ENCODE measurements around the gene MAP6. TPM values are rescaled to one million over a fixed set of nuclear protein-coding genes. Genes with fewer than 3 reads are reported as not detected.
A peak's percentile ranks its signal among the peaks of the same experiment; 100 is the strongest.

The MAP6 gene
- total and polyA plus RNA-seq, 5 experiments from 2014 or later: not detected

DNA sequence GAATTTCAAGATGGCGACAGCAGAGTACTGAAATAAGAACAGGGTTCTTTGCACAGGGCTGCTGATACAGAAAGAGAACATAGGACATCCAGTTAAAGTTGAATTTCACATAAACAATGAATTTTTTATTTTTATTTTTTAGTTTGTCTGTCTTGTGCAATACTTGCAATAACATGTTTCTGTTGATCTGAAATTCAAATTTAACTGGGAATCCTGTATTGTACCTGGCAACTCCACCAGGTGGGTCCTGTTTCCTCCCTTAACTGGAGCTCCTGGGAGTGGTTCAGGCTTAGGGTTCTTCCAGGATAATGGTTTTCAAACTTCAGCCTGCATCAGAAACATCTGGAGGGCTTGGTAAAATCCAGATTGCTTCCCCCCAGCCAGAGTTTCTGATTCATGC is 121.7 kb downstream of the MAP6 start:
- Mint-ChIP-seq H3K36me3 (no peaks in the 10 kb centered on the region), H3K27me3 (peaks cover 0 to 7% (median 2%) of the 10 kb centered on the region in 5 donors), H3K4me1 (peaks cover 0 to 15% (median 5%) of the 10 kb centered on the region in 4 donors), H3K27ac (peak overlapping the region in 1 of 10 donors; percentile 70), H3K9me3 (no peaks in the 10 kb centered on the region), H3K4me3 (no peak overlapping the region)
- no peak for DNase-seq
- ATAC-seq: no peak
- POLR2A ChIA-PET: no interaction called here

GRCh38 chr11:75543806-75544205 is 125.0 kb downstream of the MAP6 start:
- no peak for DNase-seq
- Mint-ChIP-seq H3K36me3 (no peaks in the 10 kb centered on the region), H3K27ac (no peak overlapping the region), H3K4me3 (no peak overlapping the region), H3K4me1 (peaks cover 0 to 8% (median 0%) of the 10 kb centered on the region in 4 donors), H3K9me3 (no peaks in the 10 kb centered on the region), H3K27me3 (peaks cover 0 to 7% (median 5%) of the 10 kb centered on the region in 5 donors)
- ATAC-seq: no peak
- POLR2A ChIA-PET: no interaction called here

DNA sequence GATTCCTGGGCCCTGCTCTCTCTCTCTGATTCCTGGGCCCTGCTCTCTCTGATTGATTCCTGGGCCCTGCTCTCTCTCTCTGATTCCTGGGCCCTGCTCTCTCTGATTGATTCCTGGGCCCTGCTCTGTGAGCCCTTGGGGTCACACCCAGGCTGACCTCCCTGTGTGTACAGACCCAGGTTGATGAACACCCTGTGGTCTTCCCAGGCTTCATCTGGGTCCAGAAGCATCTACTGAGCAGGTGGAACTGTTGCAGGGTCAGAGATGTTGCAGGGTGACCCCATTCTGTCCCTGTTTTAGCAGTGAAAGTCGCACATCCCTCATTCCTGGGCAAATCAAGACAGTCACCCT is 126.8 kb downstream of the MAP6 start:
- no peaks in the 10 kb centered on the region for H3K9me3 Mint-ChIP-seq
- POLR2A ChIA-PET: no interaction called here
- no peaks in the 10 kb centered on the region for H3K36me3 Mint-ChIP-seq
- H3K4me3 Mint-ChIP-seq: no peak overlapping the region
- ATAC-seq (no peak), DNase-seq (no peak)
- H3K27ac Mint-ChIP-seq: peak overlapping the region in 1 of 10 donors; percentile 51
- peaks cover 0 to 16% (median 7%) of the 10 kb centered on the region in 4 donors for H3K4me1 Mint-ChIP-seq
- H3K27me3 Mint-ChIP-seq: peaks cover 0 to 7% (median 3%) of the 10 kb centered on the region in 5 donors

GRCh38 chr11:75541193-75542087 is 127.4 kb downstream of the MAP6 start:
- no peak for ATAC-seq
- Mint-ChIP-seq H3K4me3 (no peak overlapping the region), H3K27ac (no peak overlapping the region), H3K36me3 (no peaks in the 10 kb centered on the region), H3K4me1 (peaks cover 0 to 23% (median 7%) of the 10 kb centered on the region in 4 donors), H3K9me3 (no peaks in the 10 kb centered on the region), H3K27me3 (peaks cover 0 to 7% (median 3%) of the 10 kb centered on the region in 5 donors)
- POLR2A ChIA-PET: interaction anchor here (0.6 kb wide), 1 partner anchor 100 kb away, joined by 3 read pairs; no protein-coding TSS in a partner anchor
- DNase-seq: no peak

GRCh38 chr11:75539459-75540334 is 129.1 kb downstream of the MAP6 start:
- Mint-ChIP-seq H3K4me1 (peaks cover 0 to 30% (median 9%) of the 10 kb centered on the region in 4 donors), H3K27me3 (peaks cover 0 to 7% (median 3%) of the 10 kb centered on the region in 5 donors), H3K27ac (peak overlapping the region in 3 of 10 donors; percentile 1 to 47 (median 10)), H3K4me3 (no peak overlapping the region), H3K36me3 (no peaks in the 10 kb centered on the region), H3K9me3 (no peaks in the 10 kb centered on the region)
- no peak for ATAC-seq
- DNase-seq: no peak
- POLR2A ChIA-PET: interaction anchor here (0.6 kb wide), 2 partner anchors 14 to 26 kb away, joined by 4 to 5 read pairs; partner anchors contain the start of gene GDPD5

DNA sequence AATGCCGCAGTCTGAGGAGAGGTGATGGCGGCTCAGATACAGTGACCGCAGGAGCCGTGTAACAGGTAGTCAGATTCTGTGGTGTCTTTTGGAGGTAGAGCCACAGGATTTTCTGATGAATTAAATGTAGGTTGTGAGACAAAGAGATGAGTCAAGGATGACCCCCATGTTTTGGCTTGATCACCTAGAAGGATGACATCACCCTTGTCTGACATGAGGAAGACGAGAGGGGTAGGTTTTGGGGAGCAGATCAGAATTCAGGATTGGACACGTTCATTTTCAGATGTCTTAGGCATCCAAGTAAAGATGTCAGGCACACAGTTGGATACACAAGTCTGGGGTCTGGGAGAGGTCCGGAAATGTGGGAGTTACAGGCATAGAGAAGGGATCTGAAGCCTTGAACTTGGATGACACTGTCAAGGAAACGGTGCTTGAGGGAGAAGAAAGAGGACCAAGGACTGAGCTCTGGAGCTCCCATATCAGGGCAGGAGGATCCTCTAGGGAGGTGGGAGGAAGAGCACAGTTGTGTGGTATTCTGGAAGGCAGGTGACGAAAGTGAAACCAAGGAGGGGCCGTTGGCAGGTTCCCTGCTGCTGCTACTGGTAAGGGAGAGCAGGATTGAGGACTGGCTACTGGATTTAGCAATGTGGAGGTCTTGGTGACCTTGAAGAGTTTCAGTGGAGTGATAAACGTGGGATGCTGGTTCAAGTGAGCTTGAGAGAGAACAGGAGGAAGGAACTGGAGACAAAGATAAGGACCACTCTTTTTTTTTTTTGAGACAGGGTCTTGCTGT is 130.5 kb downstream of the MAP6 start:
- POLR2A ChIA-PET: no interaction called here
- peaks cover 0 to 38% (median 13%) of the 10 kb centered on the region in 4 donors for H3K4me1 Mint-ChIP-seq
- H3K4me3 Mint-ChIP-seq: no peak overlapping the region
- ATAC-seq (no peak), DNase-seq (no peak)
- no peaks in the 10 kb centered on the region for H3K36me3 Mint-ChIP-seq
- no peaks in the 10 kb centered on the region for H3K9me3 Mint-ChIP-seq
- peak overlapping the region in 5 of 10 donors; percentile 2 to 80 (median 72) for H3K27ac Mint-ChIP-seq
- H3K27me3 Mint-ChIP-seq: peaks cover 0 to 3% (median 0%) of the 10 kb centered on the region in 5 donors

DNA sequence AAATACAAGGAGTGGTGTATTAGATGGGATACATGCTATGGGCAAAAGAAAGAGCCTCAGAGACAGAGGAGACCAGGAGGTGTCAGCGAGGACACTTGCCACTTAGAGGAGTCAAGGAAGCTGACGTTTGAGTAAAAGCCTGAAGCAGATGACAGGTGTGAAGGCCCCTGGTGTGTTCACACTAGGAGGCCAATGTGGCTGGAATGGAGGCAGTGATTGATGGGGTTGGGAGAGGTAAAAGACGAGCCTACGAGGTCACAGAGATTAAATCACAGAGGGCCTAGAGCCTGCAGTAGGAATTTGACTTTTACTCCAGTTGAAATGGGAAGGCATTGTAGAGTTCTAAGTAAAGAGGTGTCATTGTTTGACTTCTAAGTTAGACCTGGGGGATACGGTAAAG is 131.1 kb downstream of the MAP6 start:
- peaks cover 0 to 3% (median 0%) of the 10 kb centered on the region in 5 donors for H3K27me3 Mint-ChIP-seq
- H3K4me3 Mint-ChIP-seq: peak overlapping the region in 2 of 10 donors; percentile 22 to 66
- DNase-seq (no peak), ATAC-seq (no peak)
- no peaks in the 10 kb centered on the region for H3K9me3 Mint-ChIP-seq
- no peaks in the 10 kb centered on the region for H3K36me3 Mint-ChIP-seq
- POLR2A ChIA-PET: no interaction called here
- H3K4me1 Mint-ChIP-seq: peaks cover 0 to 38% (median 13%) of the 10 kb centered on the region in 4 donors
- peak overlapping the region in 4 of 10 donors; percentile 1 to 80 (median 44) for H3K27ac Mint-ChIP-seq

Other genes starting within 250 kb of the MAP6 start
- gene KLHL35, start 235.8 kb downstream of the MAP6 start, total RNA-seq: 1 to 10 TPM in 1 of 2 experiments, under 1 TPM in 1; 0.66 to 1.3 TPM
- 1 to 10 TPM in 1 of 3 donors, under 1 TPM in 2; 0.38 to 1.2 (median 0.74) TPM for gene KLHL35, start 235.8 kb downstream of the MAP6 start, polyA plus RNA-seq
- 10 to 100 TPM; 13.1 to 13.4 TPM for gene GDPD5, start 143.1 kb downstream of the MAP6 start, total RNA-seq
- 1 to 10 TPM; 4.2 to 5.1 (median 4.3) TPM for gene GDPD5, start 143.1 kb downstream of the MAP6 start, polyA plus RNA-seq
- gene SERPINH1, start 106.8 kb downstream of the MAP6 start, total RNA-seq: 10 to 100 TPM; 10.1 to 11.6 TPM
- 1 to 10 TPM; 1.6 to 4.5 (median 2.8) TPM for gene SERPINH1, start 106.8 kb downstream of the MAP6 start, polyA plus RNA-seq
- gene MOGAT2, start 48.8 kb upstream of the MAP6 start, total RNA-seq: not detected
- gene MOGAT2, start 48.8 kb upstream of the MAP6 start, polyA plus RNA-seq: not detected
- gene DGAT2, start 99.7 kb upstream of the MAP6 start, total RNA-seq: 1 to 10 TPM in 1 of 2 experiments, under 1 TPM in 1; 0.57 to 2.0 TPM
- under 1 TPM in 2 of 3 donors, not detected in 1; 0.47 to 0.77 TPM for gene DGAT2, start 99.7 kb upstream of the MAP6 start, polyA plus RNA-seq
- gene UVRAG, start 146.2 kb upstream of the MAP6 start, total RNA-seq: 10 to 100 TPM; 20.2 to 22.3 TPM
- gene UVRAG, start 146.2 kb upstream of the MAP6 start, polyA plus RNA-seq: 10 to 100 TPM in 2 of 3 donors, 1 to 10 TPM in 1; 8.9 to 12.6 (median 10.4) TPM